Measurements from ENCODE around the gene PTPA.
"Not testable (repeated sequence)": the region's sequence is repeated elsewhere in the genome, so short reads cannot be mapped to it uniquely, and the experiment has no call there.

Gene PTPA

DNA sequence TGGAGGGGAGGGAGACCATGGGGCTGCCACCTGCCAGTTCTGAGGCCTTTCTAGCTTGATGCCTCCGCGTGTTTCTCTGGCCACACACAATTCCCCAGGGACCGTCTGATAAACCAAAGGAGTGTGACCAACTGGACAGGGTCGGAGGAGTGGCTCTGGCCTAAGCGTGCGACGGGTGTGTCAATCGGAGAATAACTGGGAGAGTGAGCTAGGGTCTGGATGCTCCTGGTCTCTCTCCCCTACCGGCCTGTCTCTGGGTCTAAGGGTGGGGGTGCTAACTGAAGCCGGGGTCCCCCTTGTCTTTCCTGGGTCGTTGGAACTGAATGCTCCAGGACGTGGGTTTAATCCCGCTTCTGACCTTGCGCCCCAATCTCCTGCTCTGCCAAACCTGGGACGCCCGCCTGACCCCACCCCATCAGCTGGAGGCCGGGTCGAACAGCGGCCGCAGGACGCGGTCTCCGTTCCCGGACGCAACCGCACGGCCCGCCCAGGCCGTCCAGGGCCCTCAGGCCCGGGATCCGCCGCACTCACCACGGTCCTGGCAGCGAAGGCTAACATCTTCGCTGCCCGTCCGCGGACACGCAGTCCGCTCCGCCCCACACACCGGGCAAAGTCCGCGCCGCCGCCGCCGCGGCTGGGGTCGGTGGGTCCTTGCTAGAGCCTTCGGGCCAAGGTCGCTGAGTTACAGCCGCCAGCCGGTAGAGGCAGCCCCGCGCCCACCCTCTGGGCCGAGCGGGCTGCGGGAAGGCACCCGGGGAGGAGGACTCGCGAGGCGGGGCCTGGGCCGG lies 1.1 kb upstream of the PTPA start:
- no peak for DNase-seq

- peak; percentile 4 for DNase-seq
These were observed 425 bp downstream of the PTPA start for GRCh38 chr9:129111528-129112151.

- DNase-seq, result not testable (repeated sequence)
These were observed 1.3 kb downstream of the PTPA start for GRCh38 chr9:129112526-129112925.

DNA sequence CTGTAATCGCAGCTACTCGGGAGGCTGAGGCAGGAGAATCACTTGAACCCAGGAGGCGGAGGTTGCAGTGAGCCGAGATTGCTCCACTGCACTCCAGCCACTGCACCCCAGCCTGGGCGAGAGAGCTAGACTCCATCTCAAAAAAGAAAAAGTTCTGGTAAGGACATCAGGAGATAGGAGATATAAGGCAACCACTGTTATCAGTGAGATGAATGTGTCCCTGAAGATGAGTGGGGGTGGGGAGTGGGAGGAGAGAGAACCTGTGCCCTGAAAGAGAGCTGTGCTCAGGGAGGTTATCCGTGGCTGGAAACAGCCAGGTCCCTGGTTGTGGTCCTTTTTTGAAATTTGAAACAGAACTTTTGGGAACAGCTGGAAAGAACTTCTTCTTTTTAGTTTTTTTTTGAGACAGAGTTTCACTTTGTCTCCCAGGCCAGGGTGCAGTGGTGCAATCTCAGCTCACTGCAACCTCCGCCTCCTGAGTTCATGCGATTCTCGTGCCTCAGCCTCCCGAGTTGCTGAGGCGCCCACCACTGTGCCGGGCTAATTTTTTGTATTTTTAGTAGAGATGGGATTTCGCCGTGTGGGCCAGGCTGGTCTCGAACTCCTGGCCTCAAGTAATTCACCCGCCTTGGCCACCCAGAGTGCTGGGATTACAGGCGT lies 2.6 kb downstream of the PTPA start:
- no peak for DNase-seq

DNA sequence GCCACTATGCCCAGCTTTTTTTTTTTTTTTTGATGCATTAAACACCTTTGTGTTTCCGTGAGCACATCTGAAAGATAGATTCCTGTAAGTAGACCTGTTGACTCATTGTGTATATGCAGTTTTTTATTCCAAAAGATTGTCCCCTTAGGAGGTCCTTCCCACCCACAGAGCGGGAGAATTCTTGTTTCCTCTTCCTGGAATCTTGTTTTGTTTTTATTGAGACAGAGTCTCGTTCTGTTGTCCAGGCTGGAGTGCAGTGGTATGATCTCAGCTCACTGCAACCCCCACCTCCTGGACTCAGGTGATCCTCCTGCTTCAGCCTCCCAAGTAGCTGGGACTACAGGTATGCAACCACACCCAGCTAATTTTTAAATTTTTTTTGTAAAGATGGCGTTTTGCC lies 7.6 kb downstream of the PTPA start:
- no peak for DNase-seq

DNA sequence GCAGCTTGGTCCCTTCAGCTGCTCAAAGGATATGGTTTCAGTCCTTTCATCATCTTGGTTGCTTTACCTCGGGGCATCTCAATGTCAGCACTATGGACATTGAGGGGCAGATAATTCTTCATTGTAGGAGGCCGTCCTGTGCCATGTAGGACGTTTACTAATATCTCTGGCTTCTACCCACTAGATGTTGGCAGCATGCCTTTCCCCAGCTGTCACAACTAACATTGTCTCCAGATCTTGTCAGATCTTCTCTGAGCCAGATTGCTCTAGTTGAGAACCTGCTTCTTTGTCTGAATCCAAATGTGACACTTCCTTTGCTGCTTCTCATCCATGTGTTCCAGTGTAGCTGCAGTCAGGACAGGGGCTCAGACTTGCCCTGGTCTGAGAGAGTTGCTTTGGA lies 10.3 kb downstream of the PTPA start:
- no peak for DNase-seq

DNA sequence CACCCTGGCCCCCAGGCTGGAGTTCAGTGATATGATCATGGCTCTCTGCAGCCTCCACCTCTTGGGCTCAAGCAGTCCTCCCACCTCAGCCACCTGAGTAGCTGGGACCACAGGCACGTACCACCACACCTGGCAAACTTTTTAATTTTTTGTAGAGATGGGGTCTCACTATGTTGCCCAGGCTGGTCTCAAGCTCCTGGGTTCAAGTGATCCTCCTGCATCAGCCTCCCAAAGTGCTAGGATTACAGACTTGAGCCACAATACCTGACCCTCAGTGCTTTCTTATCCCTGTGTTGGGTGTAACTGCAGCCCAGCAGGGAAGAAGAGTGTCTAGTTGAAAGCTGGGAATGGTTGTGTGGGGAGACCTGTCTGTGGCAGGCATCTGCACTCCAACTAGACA lies 10.9 kb downstream of the PTPA start:
- no peak for DNase-seq

DNA sequence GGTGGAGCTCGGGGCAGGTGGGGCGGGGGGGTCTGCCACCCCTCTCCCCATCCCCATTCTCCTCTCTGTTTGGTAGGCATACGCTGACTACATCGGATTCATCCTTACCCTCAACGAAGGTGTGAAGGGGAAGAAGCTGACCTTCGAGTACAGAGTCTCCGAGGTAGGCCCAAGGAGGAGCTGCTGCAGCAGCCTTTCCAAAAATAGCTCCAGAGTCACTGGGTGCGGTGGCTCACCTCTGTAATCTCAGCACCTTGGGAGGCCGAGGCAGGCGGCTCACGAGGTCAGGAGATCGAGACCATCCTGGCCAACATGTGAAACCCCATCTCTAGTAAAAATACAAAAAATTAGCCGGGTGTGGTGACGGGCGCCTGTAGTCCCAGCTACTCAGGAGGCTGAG lies 11.8 kb downstream of the PTPA start:
- DNase-seq, result not testable (repeated sequence)

DNA sequence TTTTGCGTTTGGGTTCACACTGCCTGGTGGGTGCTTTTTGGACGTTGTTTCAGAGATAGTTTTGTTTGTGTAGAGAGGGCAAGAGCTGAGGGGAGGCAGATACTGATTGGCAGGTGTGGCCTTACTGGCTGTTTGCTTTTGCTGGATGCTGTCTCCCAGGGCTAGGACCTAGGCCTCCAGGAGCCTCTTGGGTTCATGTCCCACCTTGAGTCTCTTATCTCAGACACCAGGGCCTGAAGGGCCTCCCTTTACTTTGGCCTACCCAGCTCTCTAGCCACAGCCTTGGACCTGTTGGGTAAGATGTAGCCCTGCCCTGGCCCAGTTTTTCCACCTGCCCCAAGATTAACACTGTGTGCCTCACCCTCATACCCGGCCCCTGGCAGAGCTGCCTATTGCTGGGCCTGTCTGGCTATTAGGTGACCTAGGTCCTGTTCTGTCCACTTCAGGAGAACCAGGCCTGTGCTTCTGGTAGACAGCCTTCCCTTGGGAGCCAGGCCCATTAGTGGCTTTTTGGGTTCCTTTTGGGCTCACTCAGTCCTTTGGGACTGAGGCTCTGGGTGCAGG lies 13.4 kb downstream of the PTPA start:
- DNase-seq, result no peak

DNA sequence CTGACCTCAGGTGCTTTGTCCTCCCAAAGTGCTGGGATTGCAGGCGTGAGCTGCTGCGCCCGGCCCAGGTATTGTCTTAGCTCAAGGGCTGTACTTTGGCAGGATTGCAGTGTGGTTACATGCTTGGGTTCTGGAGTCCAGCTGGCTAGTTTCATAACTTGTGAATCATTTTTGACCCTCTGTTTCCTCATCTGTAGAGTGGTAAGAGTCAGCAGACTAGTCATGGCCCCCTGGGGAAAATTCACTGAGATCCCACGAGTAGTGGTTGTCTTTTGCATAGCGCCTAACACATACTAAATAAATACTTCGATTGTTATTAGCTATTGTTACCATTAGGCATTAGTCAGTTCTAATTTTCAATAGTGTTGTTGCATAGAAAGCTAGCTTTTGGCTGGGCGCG lies 14.3 kb downstream of the PTPA start:
- DNase-seq, result no peak

DNA sequence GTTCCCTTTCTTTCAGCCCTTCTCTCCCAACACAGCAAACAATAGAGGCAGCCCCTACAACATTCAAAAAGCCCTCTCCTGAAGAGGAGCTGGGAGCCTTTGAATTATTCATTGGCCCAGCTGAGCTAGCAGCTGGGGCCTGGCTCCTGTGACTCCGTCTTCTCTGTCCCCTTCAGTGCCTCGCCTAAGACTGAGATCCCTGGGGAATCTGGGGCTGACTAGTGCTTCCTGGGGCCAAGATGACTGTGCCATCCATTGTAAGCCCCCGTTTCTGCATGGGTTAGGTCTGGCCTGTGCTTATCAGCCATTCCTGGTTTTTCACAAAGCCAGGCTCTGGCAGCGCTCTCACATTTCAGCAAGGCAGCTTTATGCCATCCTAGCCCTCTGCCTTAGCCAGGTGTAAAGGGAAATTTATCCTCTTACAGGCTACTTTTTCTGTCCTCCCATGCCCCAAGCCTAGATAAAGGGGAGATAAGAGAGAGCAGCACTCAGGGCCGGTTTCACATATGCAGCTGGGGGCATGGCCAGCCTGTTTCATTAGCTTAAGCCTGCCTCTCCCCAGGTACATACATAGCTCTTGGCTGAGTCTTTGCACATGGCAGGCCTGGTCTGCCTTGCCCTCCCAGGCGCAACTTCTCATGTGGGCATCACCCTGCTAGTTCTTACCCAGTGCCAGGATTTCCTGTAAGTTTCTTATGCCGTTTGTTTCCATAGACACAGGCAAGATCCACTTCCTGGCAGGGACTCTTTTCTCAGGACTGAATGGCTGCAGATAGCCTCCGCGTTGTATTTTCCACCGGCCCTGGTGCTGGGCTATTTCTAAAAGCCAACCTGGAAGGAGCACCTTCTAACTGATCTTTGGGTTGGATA lies 15.8 kb downstream of the PTPA start:
- no peak for DNase-seq

GRCh38 chr9:129128689-129129088 lies 17.5 kb downstream of the PTPA start:
- no peak for DNase-seq

- DNase-seq, result not testable (repeated sequence)
These were observed 19.1 kb downstream of the PTPA start for GRCh38 chr9:129130271-129130670.

DNA sequence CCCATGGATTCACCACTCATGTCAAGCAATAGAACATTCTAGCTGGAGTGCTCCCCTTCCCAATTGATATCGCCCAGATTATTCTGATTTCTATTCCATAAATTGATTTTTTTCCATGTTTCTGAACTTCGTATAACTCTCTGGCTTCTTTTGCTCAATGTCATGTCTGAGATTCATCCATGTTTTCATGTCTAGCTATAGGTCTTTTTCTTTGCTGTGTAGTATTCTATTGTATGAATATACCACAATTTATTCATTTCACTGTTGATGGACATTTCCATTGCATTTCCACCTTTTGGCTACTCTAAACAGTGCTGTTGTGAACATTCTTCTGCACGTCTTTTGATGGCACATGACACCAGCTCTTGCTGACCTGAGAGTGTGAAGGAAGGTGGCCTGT lies 19.6 kb downstream of the PTPA start:
- DNase-seq, result no peak

DNA sequence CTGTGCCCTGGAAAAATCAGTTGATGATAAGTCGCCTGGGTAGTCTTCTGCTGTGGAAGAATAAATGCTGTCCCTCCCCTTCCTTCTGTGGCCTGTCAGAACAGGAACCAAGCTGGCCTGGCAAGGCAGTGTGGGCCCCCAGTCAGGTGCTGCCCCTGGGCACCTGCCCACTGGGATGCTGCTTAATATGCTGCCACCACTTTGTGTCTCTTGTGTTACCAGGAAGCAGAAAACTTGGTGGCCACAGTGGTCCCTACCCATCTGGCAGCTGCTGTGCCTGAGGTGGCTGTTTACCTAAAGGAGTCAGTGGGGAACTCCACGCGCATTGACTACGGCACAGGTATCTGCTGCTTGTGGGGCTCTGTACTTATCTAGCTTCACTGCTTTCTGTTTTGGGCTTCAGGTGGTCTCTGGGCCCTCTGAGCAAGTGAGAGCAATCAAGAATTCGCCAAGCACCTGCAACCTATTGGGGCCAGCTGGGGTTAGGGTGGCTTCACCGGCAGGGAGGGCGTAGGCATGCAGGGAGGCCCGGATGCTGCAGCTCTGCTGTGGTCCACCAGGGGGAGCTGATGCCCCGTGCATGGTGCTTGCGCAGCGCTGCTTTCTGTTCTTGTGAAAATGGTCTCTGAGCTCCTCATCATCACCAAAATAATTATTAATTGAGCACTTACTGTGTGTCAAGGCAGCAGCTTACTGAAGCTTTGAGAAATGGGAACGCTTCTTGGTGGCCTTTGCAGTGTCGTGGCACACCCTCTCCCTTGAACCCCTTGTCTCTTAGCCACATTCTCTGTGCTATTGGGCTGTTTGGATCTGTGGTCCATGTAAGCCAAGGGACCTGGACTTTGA lies 20.3 kb downstream of the PTPA start:
- peak; percentile 87 for DNase-seq

DNA sequence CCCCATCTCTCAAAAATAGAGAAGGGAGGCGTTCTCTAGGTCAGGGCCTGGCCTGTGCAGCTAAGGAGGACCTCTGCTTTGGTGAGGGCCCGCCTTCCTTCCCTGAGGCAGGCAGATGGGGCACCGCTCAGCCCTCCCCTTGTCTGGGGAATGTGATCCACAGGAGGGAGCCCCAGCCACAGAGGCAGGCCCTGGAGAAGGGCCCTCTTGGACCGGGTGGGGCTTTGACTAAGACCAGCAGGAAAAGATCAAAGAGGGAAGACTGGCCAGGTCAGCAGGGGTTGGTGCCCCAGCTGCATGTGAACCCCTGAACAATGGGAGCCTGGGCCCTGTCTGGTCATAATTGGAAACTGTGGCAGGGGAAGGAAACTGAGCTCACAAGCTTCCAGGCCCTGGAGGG lies 21.9 kb downstream of the PTPA start:
- DNase-seq, result no peak

DNA sequence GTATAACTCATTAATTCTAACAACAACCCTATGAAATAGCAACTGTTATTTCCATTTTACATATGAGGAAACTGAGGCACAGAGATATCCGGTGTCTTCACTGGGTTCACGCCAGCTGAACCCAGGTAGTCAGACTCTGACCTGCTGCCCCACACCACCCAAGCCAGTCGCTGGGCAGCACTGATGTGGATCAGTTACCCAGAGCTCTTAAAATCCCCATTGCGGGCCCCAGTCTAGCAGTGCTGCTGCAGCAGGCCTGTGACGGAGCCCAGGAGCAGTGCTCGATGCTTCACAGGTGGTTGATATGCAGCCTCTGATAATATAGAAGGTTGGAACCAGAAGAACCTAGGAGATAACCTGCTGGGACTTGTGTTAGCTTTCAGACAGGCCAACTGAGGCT lies 24.3 kb downstream of the PTPA start:
- DNase-seq, result no peak

- DNase-seq, result no peak
These were observed 25.3 kb downstream of the PTPA start for GRCh38 chr9:129136446-129137035.

DNA sequence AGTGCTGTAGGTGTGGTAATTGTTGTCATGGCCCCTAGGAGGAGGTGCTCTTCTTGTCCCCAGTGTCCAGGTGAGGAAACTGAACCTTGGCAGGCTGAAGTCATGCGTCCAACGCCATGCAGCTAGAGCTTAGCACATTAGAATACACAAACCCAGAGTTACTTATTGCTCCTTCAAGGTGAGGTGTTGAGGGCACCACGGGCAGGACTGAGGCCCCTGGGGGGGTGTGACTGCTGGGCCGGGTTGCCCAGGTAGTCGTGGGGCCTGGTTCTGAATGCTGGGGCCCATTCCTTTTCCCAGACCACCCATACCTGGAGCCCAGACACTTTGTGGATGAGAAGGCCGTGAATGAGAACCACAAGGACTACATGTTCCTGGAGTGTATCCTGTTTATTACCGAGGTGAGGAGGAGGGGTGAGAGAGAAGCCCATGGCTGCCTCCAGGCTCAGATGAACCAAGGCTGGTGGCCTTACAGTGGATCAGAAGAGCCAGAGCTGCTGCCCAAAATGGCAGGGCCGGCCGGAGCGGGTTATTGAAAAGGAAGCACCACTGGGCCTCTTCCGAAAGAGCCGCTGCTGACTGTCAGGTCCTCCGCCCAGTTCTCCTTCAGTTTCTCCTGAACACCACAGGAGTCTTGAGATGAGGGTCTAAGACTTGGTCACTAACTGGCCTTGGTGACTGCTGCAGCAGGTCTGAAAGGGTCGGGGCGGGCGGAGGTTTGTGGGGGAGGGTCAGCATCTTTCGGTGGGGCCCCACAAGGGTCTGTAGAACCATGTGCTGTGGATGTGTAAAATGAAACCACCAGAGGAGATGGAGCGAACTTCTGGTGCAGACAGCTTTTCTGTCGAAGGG lies 26.3 kb downstream of the PTPA start:
- DNase-seq, result no peak

- DNase-seq, result no peak
These were observed 26.9 kb downstream of the PTPA start for GRCh38 chr9:129138144-129138462.

Data from CD4-positive, alpha-beta T cell treated with Interleukin-21 for 1 hour (primary cell).